Hepatocyte (in vitro differentiated cells): ENCODE results near the gene TRIM77. TPM values are rescaled to one million over a fixed set of nuclear protein-coding genes. Genes with fewer than 3 reads are reported as not detected.
"Not testable (repeated sequence)": the region's sequence is repeated elsewhere in the genome, so short reads cannot be mapped to it uniquely, and the experiment has no call there.

Experiments used
- DNase-seq: peaks from one replicate; pipeline ENCODE4 v3.0.0-alpha.2; 2016; ENCODE audit warnings: low spot score
- H2AFZ ChIP-seq: fragments of 200-600 bp; sonication (generic); 2 replicates; pipeline ENCODE4 v1.6.0; 2016; ENCODE audit warnings: antibody characterized with exemption, mild to moderate bottlenecking
- H3K27ac ChIP-seq: fragments of 200-600 bp; sonication (generic); 2 replicates; pipeline ENCODE4 v1.5.1; 2016; ENCODE audit warnings: mild to moderate bottlenecking
- H3K27me3 ChIP-seq: fragments of 200-600 bp; sonication (generic); 2 replicates; pipeline ENCODE4 v1.6.1; 2016
- H3K36me3 ChIP-seq: fragments of 200-600 bp; sonication (generic); replicated peaks from 2 replicates; pipeline ENCODE4 v1.5.1; 2016; ENCODE audit warnings: low read depth; ENCODE audit not compliant: insufficient read depth
- H3K4me1 ChIP-seq: fragments of 200-600 bp; sonication (generic); 2 replicates; pipeline ENCODE4 v1.5.1; 2016; ENCODE audit warnings: mild to moderate bottlenecking, moderate library complexity; ENCODE audit not compliant: insufficient read depth
- H3K4me2 ChIP-seq: fragments of 200-600 bp; sonication (generic); 2 replicates; pipeline ENCODE4 v1.6.0; 2016
- H3K4me3 ChIP-seq: fragments of 200-600 bp; sonication (generic); 2 replicates; pipeline ENCODE4 v1.5.1; 2016; ENCODE audit warnings: mild to moderate bottlenecking
- H3K79me2 ChIP-seq: fragments of 200-600 bp; sonication (generic); 2 replicates; pipeline ENCODE4 v1.6.0; 2017; ENCODE audit warnings: mild to moderate bottlenecking
- H3K9me2 ChIP-seq: fragments of 200-600 bp; sonication (generic); replicated peaks from 2 replicates; pipeline ENCODE4 v1.6.0; 2017; ENCODE audit warnings: mild to moderate bottlenecking; ENCODE audit not compliant: insufficient read depth
- H3K9me3 ChIP-seq: fragments of 200-600 bp; sonication (generic); 2 replicates; pipeline ENCODE4 v1.5.1; 2016; ENCODE audit warnings: low read depth, mild to moderate bottlenecking
- H4K20me1 ChIP-seq: fragments of 200-600 bp; sonication (generic); 2 replicates; pipeline ENCODE4 v1.6.0; 2016; ENCODE audit warnings: mild to moderate bottlenecking; ENCODE audit not compliant: insufficient read depth, poor library complexity, severe bottlenecking
- CTCF ChIP-seq: fragments of 200-600 bp; sonication (generic); IDR thresholded peaks from 2 replicates; pipeline ENCODE4 v1.5.1; 2016; ENCODE audit warnings: antibody characterized with exemption, mild to moderate bottlenecking; ENCODE audit not compliant: poor library complexity
- EZH2 ChIP-seq: fragments of 200-600 bp; sonication (generic); IDR thresholded peaks from 2 replicates; pipeline ENCODE4 v1.6.1; 2016; ENCODE audit warnings: antibody characterized with exemption, mild to moderate bottlenecking, borderline replicate concordance
- EZH2phosphoT487 ChIP-seq: fragments of 200-600 bp; sonication (generic); IDR thresholded peaks from one replicate; pipeline ENCODE4 v1.6.1; 2018; ENCODE audit warnings: antibody characterized with exemption, mild to moderate bottlenecking, low read depth, moderate library complexity; ENCODE audit not compliant: unreplicated experiment, severe bottlenecking
- WGBS: methylation state at CpG from one replicate; pipeline ENCODE4 v1.1.6; 2016; ENCODE audit warnings: low lambda C conversion rate; ENCODE audit errors: missing lambda C conversion rate; 5-methylcytosine and 5-hydroxymethylcytosine counted together
- polyA plus RNA-seq: library from polyadenylated mRNA; unstranded; fragments of >200 nt; fragmentation: Nextera tagmentation; extraction: Ambion mirVana; gene quantifications from 2 replicates; pipeline ENCODE4 v1.2.1, GENCODE V29; 2016
- small RNA-seq: library from RNA; depleted of rRNA; stranded (forward); fragments of <200 nt; gene quantifications from one replicate; pipeline ENCODE3, GENCODE V24; 2014
- total RNA-seq: library from RNA; depleted of rRNA; stranded (reverse); fragments of >200 nt; gene quantifications from 2 replicates; pipeline ENCODE4 v1.2.3, GENCODE V29; 2014

The TRIM77 gene
- total and polyA plus RNA-seq, 2 experiments from 2014 or later, result not detected

GRCh38 chr11:89737116-89737515, 27.0 kb downstream of the TRIM77 start:
- no peak overlapping the region for H3K4me2 ChIP-seq
- H3K79me2 ChIP-seq, result no peaks in the 10 kb centered on the region
- TF ChIP-seq CTCF, result no peak
- TF ChIP-seq EZH2, result no peak
- TF ChIP-seq EZH2phosphoT487, result no peak
- 89% methylated on average over 3 of the region's 3 CpGs for WGBS
- no peaks in the 10 kb centered on the region for H3K27me3 ChIP-seq
- H3K27ac ChIP-seq, result no peak overlapping the region
- H3K36me3 ChIP-seq, result no peaks in the 10 kb centered on the region
- no peaks in the 10 kb centered on the region for H3K9me3 ChIP-seq
- H4K20me1 ChIP-seq, result no peaks in the 10 kb centered on the region
- H3K9me2 ChIP-seq, result no peaks in the 10 kb centered on the region
- H2AFZ ChIP-seq, result no peak overlapping the region
- no peak overlapping the region for H3K4me3 ChIP-seq
- no peak for DNase-seq
- no peaks in the 10 kb centered on the region for H3K4me1 ChIP-seq

- DNase-seq, H3K4me2 ChIP-seq, H3K36me3 ChIP-seq, H3K27ac ChIP-seq, H3K9me2 ChIP-seq, H4K20me1 ChIP-seq, H3K9me3 ChIP-seq, H3K27me3 ChIP-seq, H3K4me3 ChIP-seq, H3K4me1 ChIP-seq, H2AFZ ChIP-seq, H3K79me2 ChIP-seq: not testable (repeated sequence)
- WGBS, result 93% methylated on average over 7 of the region's 7 CpGs
These were observed 31.3 kb downstream of the TRIM77 start for GRCh38 chr11:89741406-89741805.

- WGBS, result 96% methylated on average over 26 of the region's 28 CpGs
- not testable (repeated sequence) for H3K9me2 ChIP-seq, H3K4me2 ChIP-seq, DNase-seq, H3K27ac ChIP-seq, H3K36me3 ChIP-seq, H4K20me1 ChIP-seq, H2AFZ ChIP-seq, H3K4me3 ChIP-seq, H3K79me2 ChIP-seq, H3K27me3 ChIP-seq, H3K9me3 ChIP-seq, H3K4me1 ChIP-seq
These were observed 34.1 kb downstream of the TRIM77 start for GRCh38 chr11:89744158-89744557.

- not testable (repeated sequence) for H2AFZ ChIP-seq, H3K9me2 ChIP-seq, H3K79me2 ChIP-seq
These were observed 40.7 kb downstream of the TRIM77 start for GRCh38 chr11:89750822-89751221.

More at GRCh38 chr11:89750822-89751221, 40.7 kb downstream of the TRIM77 start:
- H3K36me3 ChIP-seq, H3K27ac ChIP-seq, H3K4me1 ChIP-seq, H3K27me3 ChIP-seq, H3K4me3 ChIP-seq, DNase-seq, H3K9me3 ChIP-seq, H4K20me1 ChIP-seq, H3K4me2 ChIP-seq: not testable (repeated sequence)

Small RNA genes within 50 kb of the gene (small RNA-seq; reads per million reads assigned to genes)
- gene AP003122.3, result not detected

Other genes starting within 250 kb of the TRIM77 start
- 12.7 and 20.7 TPM in 2 replicates for gene NOX4, start 218.9 kb upstream of the TRIM77 start, total RNA-seq
- 5.5 and 9.4 TPM in 2 replicates for gene NOX4, start 218.9 kb upstream of the TRIM77 start, polyA plus RNA-seq
- gene TRIM49, start 98.3 kb downstream of the TRIM77 start, total RNA-seq, result not detected in 2 replicates
- gene TRIM49, start 98.3 kb downstream of the TRIM77 start, polyA plus RNA-seq, result not detected in 2 replicates
- not detected in 2 replicates for gene TRIM64B, start 168.2 kb downstream of the TRIM77 start, total RNA-seq
- gene TRIM64B, start 168.2 kb downstream of the TRIM77 start, polyA plus RNA-seq, result not detected in 2 replicates
- not detected in 2 replicates for gene TRIM49D1, start 211.9 kb downstream of the TRIM77 start, total RNA-seq
- gene TRIM49D1, start 211.9 kb downstream of the TRIM77 start, polyA plus RNA-seq, result not detected in 2 replicates
- not detected in 2 replicates for gene TRIM49D2, start 213.8 kb downstream of the TRIM77 start, total RNA-seq
- gene TRIM49D2, start 213.8 kb downstream of the TRIM77 start, polyA plus RNA-seq, result not detected in 2 replicates